GM18505 (cell line): ENCODE measurements around the gene EDA.

ENCODE experiments used
- ATAC-seq: cut with Tn5 transposase; IDR thresholded peaks from one replicate; pipeline ENCODE4 v1.9.1; 2021; ENCODE audit not compliant: unreplicated experiment
- POLR2A ChIP-seq: IDR thresholded peaks from 4 replicates; pipeline ENCODE4 v1.6.1; 2011; ENCODE audit warnings: borderline replicate concordance; ENCODE audit not compliant: insufficient read depth, insufficient read length; ENCODE audit errors: extremely low read depth

EDA gene

DNA sequence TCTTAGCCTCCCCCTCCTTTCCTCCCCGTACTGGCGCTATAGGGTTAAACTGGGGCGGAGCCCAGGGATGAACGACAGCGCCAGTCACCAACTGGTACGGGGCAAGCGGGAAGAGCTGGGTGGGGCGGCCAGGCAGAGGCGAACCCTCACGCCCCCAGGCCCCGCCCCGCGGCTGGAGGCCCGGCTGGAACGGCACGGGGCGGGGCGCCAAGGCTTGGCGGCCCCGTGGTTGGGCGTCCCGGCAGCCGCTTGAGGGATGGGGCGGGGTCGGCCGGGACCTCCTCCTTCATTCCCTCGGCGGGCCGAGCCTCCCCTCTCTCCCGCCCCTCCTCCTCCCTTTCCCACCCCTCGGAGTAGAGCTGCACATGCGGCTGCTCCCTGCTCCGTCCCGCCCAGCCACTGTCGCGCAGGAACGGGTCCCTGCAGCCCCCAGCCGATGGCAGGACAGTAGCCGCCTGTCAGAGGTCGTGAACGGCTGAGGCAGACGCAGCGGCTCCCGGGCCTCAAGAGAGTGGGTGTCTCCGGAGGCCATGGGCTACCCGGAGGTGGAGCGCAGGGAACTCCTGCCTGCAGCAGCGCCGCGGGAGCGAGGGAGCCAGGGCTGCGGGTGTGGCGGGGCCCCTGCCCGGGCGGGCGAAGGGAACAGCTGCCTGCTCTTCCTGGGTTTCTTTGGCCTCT, at the start of gene EDA:
Gene EDA, plus strand, starts transcription at position 335 of the 678 bp plus-strand sequence.
- ATAC-seq, result peak; percentile 86

GRCh38 chrX:69568828-69569227, 47.1 kb upstream of the EDA start:
- no peak for TF ChIP-seq POLR2A
- no peak for ATAC-seq

More for the DNA sequence above, at the start of gene EDA:
- TF ChIP-seq POLR2A, result no peak

- ATAC-seq, result no peak
- no peak for TF ChIP-seq POLR2A
Measured at GRCh38 chrX:69597399-69597798, 18.5 kb upstream of the EDA start.

DNA sequence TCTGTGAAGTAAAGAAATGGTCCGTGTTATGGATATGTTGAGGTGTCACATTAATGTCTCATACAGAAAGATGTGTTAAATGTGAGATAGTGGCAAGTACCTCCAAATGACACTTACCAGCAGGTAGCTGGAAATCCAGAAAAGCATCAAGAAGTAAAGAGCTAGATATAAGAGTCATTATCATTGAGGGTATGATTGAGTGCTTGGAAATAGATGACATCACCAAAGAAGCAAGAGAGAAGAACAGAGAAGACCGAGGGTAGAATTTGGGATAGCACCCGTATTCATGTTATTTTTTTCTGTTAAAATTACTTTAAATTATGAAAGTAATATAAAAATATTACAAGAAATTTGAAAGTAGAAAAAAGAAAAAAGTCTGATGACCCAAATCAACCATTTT, 15.7 kb upstream of the EDA start:
- no peak for TF ChIP-seq POLR2A
- no peak for ATAC-seq

DNA sequence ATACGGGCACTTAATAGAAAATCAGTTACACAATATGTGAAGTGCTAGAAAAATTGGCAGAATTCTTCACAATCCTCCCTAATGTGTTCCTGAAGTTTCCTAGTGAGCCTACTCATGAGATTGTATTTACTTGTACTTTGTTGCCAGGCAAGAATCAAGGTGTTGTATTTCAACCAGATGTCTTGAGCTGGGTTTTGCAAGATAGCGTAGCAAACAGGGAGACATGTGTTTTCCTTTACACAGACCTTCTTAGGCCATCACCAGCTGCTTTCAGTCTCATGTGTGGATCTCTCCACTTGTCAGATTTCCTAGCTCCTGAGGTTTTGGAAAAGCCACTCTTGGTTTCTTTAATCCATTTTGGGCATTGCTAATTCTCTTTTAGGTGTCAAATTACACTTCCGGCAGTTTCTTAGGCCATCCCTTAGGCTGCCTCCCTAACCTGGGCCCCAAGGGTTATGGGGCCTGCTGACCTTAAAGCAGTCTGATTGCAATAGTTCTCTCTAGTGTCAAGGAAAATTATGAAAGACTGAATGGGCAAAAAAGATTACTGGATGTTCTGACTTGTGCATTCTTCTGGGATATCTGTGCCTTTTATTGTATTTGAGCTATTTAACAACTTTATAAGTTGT, 12.2 kb upstream of the EDA start:
- TF ChIP-seq POLR2A, result no peak
- ATAC-seq, result no peak

- no peak for ATAC-seq
Measured at GRCh38 chrX:69605521-69605920, 10.4 kb upstream of the EDA start.

GRCh38 chrX:69607616-69608015, 8.3 kb upstream of the EDA start:
- no peak for ATAC-seq
- no peak for TF ChIP-seq POLR2A

More at GRCh38 chrX:69605521-69605920, 10.4 kb upstream of the EDA start:
- TF ChIP-seq POLR2A, result no peak

DNA sequence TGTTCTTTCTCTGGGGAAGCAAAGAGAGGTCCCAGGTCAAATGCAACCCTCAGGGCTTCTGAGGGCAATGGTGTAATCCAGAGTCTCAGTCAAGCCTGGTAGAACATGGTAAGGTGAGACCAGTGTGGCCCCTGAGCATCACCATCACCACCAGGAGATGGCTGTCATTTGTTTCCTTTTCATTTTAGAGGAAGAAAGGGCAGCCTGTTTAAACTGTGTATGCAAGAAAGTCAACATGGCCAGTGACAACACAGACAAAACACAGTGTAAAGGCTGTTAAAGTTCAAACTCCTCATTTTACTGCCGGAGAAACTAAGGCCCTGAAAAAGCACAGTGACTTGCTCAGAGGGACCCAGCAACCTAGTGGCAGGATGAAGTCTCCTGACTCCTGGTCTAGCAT, 2.0 kb upstream of the EDA start:
- no peak for ATAC-seq
- no peak for TF ChIP-seq POLR2A

DNA sequence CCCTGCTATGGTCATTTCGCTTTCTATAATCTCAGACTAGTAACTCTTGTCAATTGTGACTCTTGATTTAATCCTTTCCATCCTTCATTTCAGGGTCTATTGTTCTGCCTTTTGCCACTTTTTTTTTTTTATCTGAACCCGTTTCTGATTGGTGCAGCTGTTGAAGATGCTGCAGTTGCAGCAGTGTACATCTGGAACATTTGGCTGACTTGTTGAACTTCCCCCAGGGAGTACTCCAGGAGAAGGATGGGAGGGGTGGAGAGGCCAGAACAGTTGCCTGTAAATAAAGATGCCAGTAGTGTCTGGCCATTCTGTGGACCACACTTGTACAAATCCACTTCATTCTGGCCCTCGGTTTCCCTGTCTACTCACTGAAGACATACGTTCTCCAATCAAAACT, 1.0 kb upstream of the EDA start:
- ATAC-seq, result no peak

DNA sequence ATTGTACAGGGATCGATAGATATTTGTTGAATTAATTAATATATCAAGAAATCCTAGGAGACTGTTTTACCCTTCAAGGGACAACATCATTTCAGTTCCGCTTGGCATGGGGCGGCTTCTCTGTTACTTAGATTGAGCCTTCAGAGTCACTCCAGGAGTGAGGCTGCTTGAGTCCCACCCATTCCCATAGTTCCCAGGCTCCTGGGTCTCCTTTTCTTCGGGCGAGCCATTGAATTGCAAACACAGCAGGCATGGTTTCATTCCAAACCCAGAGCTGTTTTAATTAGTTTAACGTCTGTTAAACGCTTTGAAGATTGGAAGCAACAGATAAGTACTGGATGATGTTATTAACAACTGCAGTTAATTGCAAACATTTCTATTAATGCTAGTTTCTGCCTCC, 571 bp upstream of the EDA start:
- TF ChIP-seq POLR2A, result no peak
- ATAC-seq, result no peak

More for the DNA sequence above, 1.0 kb upstream of the EDA start:
- TF ChIP-seq POLR2A, result no peak

DNA sequence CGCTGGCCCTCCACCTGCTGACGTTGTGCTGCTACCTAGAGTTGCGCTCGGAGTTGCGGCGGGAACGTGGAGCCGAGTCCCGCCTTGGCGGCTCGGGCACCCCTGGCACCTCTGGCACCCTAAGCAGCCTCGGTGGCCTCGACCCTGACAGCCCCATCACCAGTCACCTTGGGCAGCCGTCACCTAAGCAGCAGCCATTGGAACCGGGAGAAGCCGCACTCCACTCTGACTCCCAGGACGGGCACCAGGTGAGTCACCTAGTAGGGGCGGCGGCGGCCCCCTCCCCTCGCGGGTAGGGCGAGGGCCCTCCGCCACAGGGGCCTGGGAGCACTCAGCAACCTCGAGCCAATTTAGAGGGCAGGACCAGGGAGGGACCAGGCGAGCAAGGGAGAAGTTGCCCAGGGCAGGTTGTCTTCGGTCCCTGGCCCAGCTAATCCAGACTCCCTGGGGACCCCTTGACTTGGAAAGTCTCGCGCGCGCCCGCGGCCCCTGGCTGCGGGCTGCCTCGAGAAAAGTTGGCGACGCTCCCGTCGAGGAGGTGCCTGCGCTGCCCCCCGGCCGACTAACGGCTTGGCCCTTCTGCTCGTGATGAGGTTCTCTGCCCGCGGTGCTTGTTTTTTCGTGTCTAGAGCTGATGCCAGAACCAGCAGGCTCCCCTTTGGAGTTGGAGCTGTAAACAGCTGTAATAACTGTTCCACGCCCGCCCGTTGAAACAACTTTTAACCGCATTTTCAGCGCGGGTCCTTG, 717 bp downstream of the EDA start:
- ATAC-seq, result peak; percentile 6
- no peak for TF ChIP-seq POLR2A

DNA sequence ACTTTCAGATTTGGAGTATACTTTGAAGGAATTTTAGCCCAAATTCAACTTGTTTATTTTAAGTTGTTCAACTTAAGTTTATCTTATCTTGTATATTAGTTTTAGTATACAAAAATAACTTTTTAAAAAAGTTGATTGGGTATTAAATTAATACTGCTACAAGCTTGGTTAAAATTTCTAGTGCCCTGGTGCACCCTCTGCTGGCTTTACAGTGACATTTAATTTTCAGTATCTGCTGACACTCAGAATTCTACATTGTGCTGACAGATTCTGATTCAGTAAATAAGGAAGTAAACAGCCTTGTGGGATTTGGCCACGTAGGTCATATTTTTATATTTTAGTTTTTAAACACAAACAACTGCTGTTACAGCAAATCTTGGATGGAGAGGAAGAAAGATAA, 2.9 kb downstream of the EDA start:
- TF ChIP-seq POLR2A, result no peak
- ATAC-seq, result no peak

DNA sequence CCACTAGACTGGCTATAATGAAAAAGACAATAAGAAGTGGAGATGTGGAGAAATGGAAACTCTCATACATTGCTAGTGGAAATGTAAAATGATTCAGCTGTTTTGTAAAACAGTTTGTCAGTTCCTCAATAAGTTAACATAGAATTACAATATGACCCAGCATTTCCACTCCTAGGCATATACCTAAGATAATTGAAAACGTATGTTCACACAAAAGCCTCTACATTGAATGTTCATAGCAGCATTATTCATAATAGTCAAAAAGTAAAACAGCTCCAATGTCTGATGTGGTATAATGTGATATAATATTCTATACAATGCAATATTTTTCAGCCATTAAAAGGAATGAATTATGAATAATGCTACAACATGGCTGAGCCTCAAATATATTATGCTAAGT, 10.2 kb downstream of the EDA start:
- ATAC-seq, result no peak
- no peak for TF ChIP-seq POLR2A

DNA sequence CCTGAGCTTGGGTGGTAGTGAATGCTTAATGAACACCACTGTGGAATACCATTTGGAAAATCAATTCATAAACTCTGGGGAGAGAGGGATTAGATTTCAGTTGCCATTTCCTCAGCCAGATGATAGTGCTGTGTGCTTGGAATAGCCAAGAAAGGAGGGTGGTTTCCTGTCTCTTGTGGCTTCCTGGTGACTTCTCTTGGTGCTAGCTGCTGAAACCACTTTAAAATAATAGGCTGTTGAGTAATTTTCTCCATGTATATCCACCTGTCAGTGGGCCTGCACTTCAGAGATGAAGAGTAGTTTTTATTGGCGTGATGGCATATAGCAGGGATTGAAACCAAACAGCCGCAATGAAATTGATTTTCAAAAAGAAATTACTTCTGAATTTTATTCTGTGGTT, 11.8 kb downstream of the EDA start:
- no peak for ATAC-seq
- no peak for TF ChIP-seq POLR2A
